ENCODE data around the gene PSPH.
"Not testable (repeated sequence)": the region's sequence is repeated elsewhere in the genome, so short reads cannot be mapped to it uniquely, and the experiment has no call there.

The PSPH gene

DNA sequence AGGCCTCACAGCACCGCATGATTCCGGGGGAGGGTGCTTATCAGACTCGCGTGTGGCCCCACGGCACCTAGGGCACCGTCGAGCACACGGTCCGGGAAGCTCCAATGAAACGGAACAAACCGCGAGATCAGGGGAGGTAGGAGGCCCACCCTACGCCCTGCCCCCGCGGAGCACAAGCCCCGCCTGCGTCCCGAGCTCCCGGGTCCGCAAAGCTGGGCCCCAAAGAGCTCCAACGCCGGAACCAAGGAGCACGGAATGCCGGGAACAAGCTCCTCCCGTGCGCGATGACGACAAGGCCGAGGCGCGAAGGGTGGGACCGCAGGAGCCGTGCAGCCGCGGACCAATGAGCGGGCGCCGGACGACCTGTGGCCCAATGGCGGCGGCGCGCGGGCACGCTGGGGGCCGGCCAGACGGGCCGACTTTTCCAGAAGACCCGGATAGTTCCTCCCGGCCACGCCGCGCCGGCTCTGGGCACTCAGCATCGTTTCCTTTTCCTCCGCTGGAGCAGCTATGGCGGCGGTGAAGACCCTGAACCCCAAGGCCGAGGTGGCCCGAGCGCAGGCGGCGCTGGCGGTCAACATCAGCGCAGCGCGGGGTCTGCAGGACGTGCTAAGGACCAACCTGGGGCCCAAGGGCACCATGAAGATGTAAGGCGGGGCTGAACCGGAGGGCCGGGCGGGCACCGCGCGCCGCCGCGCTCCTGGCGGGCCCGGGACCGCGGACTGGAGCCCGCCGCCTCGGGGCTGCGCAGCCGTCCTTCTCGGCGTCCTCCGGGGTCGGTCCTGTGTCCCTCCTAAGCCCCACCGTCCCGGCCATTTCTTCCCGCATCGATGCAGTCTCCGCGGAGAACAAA is at the start of gene PSPH, which contains the start of gene CCT6A:
TSS of gene PSPH (minus strand) at position 106 of the 853 bp plus-strand sequence. CDS start 30,232 bp downstream, outside the sequence.
TSS of gene CCT6A (plus strand) at position 427 of the 853 bp plus-strand sequence. CDS start at position 511, 84 bp downstream.
- peak; percentile 100 for DNase-seq

- no peak for DNase-seq
Measured at GRCh38 chr7:56099653-56100052, 48.4 kb upstream of the PSPH start.

- not testable (repeated sequence) for DNase-seq
Measured at GRCh38 chr7:56098187-56099008, 47.2 kb upstream of the PSPH start.

- DNase-seq, result no peak
Measured at GRCh38 chr7:56097700-56098099, 46.5 kb upstream of the PSPH start.

GRCh38 chr7:56092789-56093531 is 41.7 kb upstream of the PSPH start, which contains the start of gene PHKG1:
TSS of gene PHKG1 (minus strand) at chr7:56092952. CDS start at chr7:56088941, 4,011 bp downstream.
- peak; percentile 22 for DNase-seq

DNA sequence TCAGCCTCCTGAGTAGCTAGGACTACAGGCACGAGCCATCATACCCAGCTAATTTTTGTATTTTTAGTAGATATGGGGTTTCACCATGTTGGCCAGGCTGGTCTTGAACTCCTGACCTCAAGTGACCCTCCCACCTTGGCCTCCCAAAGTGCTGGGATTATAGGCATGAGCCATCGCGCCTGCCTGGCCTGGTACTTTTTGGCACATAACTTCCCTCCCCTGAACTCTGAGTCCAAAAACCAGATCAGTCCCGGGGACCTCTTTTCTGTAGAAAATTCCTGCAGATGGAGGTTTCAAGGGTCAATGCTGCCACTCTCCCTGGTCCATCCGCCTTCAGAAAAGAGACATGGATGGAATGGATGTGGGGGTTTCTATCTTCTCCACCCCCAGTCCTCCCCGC is 41.1 kb upstream of the PSPH start:
- not testable (repeated sequence) for DNase-seq

DNA sequence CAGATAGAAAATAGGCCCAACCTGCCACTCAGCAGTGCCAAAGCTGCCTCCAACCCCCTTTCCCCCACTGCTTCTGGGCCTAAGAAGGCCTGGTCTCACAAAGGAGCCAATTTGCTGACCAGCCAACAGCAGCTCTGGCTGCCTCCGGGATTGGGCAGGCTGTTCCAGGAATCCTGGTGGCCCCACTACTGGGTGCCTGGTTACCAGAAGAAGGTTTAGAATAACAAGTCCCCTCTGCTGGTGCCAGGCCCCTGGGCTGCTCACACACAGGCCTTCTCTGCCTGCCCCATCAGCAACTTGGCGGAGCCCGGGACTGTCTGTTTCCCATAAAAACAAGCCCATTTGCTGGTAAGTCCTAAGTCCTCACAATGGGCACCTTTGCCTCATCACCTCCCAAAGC is 40.3 kb upstream of the PSPH start:
- DNase-seq, result no peak

DNA sequence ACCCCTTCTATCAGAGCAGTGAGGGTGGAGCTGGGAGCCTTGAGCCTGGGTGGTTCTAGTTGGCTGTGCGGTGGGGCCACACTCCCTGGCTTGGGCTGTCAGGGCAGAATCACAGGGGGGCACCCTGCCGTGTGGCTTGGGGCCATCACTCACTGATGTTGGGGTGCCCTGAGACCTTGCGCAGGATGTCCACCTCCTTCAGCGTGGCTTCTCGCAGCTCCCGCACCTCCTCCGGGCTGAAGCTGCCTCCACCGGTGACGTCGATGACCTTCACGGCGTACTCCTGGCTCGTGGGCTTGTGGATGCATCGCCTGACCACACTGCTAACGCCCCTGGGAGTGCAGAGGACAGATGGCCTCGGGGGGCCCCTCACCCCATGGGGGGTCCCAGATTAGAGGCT is 36.2 kb upstream of the PSPH start:
- DNase-seq, result no peak

DNA sequence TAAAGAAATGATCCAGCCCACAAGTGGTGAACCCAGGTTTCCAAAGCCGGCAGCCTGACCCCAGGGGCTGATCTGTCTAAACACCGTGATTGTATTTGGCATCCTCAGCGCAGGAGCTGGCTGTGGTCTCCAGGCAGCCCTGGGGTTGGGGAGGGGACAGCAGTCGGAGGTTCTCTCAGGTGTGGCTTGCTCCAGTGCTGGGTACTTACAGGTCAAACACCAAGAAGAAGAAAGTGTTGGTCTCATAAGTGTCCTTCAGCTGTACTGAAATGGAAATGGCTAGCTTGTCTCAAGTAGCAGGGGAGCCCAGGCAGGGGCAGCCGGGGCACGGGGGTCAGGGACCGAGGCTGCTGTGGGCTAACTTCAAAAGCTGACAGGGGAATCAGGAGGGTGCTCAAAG is 35.5 kb upstream of the PSPH start:
- no peak for DNase-seq

- DNase-seq, result peak; percentile 39
Measured at GRCh38 chr7:56083150-56083785, 32.0 kb upstream of the PSPH start.

- DNase-seq, result no peak
Measured at GRCh38 chr7:56081626-56082340, 30.5 kb upstream of the PSPH start.

- not testable (repeated sequence) for DNase-seq
Measured at GRCh38 chr7:56080726-56081435, 29.6 kb upstream of the PSPH start.

- DNase-seq, result peak; percentile 90
Measured at GRCh38 chr7:56079450-56080185, 28.4 kb upstream of the PSPH start.

DNA sequence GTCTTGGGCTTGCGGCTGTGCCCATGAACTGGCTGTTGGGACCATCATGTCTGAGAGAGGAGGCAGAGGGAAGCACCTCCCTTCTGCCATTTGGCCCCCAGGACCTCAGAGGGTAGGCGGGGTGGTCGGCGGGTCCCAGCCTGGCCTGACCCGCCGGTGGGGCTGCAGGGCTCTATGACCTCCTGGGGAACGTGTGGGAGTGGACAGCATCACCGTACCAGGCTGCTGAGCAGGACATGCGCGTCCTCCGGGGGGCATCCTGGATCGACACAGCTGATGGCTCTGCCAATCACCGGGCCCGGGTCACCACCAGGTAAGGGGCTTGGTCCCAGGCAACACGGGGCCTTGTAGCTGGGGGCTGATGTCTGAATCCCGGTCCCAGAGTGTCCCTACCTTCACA is 27.0 kb upstream of the PSPH start:
- DNase-seq, result no peak

DNA sequence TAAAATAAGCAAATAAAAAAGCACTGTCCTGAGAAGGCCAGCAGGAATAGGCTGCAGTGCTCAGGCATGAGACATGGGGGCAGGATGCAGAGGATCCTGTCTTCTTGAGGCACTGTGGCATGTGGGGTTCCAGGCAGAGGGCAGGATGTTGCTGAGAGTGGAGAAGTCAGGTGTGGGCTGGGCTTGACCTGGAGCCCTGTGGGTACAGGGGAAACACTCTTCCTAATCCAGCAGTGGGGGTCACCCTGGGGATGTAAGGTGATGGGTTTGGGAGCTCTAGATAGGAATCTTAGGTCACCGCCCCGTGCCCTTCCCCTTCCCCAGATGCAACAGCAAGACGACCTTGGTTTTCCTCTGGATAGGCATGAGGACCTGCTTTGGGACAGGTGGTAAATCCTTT is 26.4 kb upstream of the PSPH start:
- no peak for DNase-seq

DNA sequence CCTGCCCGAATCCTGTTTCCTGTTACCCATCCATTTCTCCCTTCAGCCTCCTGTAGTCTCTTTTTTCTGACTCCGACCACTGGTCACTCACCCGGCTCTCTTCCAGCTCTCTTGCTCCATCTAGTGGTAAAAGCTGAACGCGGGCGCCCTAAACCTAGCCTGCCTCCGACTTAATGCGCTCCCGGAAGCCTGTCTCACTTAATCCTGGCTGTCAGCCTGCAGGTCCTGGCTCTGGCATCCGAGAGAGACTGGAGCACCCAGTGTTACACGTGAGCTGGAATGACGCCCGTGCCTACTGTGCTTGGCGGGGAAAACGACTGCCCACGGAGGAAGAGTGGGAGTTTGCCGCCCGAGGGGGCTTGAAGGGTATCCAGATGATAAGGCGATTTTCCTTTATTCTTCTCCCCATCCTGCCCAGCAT is 23.1 kb upstream of the PSPH start:
- peak; percentile 60 for DNase-seq

GRCh38 chr7:56066376-56066775 is 15.1 kb upstream of the PSPH start:
- not testable (repeated sequence) for DNase-seq

GRCh38 chr7:56063882-56064625 is 12.8 kb upstream of the PSPH start, which contains the start of gene SUMF2:
TSS of gene SUMF2 (plus strand) at chr7:56064286. CDS start at chr7:56064312, 26 bp downstream.
- DNase-seq, result peak; percentile 96

- no peak for DNase-seq
Measured at GRCh38 chr7:56063500-56063881, 12.2 kb upstream of the PSPH start.

Data from NCI-H510A (cell line).